ENCODE results near the gene TEPSIN. TPM values are rescaled to one million over a fixed set of nuclear protein-coding genes. Genes with fewer than 3 reads are reported as not detected.

TEPSIN gene
- total RNA-seq, 1 experiment from 2014 or later: 38.8 TPM

GRCh38 chr17:81246343-81246670 lies 7.5 kb upstream of the TEPSIN start:
- Histone ChIP-seq H3K9ac (ENCODE audit: extremely low read depth, insufficient read length, low read length) (no peak overlapping the region), H3K9me3 (ENCODE audit: control insufficient read depth, low read depth, low read length) (no peaks in the 10 kb centered on the region), H3K23ac (ENCODE audit: insufficient read length, low read depth, low read length) (no peak overlapping the region), H3K27me3 (ENCODE audit: insufficient read depth, low read length) (no peaks in the 10 kb centered on the region), H3K23me2 (ENCODE audit: insufficient read length, low read depth, low read length, poor library complexity, severe bottlenecking) (no peaks in the 10 kb centered on the region), H2AK5ac (ENCODE audit: insufficient read length, low read length) (no peak overlapping the region), H3K4ac (ENCODE audit: low read depth, low read length) (no peak overlapping the region), H3K4me1 (ENCODE audit: insufficient read depth, low read length) (no peaks in the 10 kb centered on the region), H2BK20ac (ENCODE audit: low read depth, low read length, poor library complexity, severe bottlenecking) (no peak overlapping the region), H3K79me2 (ENCODE audit: insufficient read depth, low read length) (no peaks in the 10 kb centered on the region), H2AFZ (ENCODE audit: low read length) (no peak overlapping the region), H2BK15ac (ENCODE audit: low read depth, low read length) (no peak overlapping the region), H3K18ac (ENCODE audit: insufficient read length, low read depth, low read length) (no peak overlapping the region), H3K56ac (ENCODE audit: insufficient read length, low read depth, low read length) (no peak overlapping the region), H4K91ac (ENCODE audit: insufficient read length, low read depth, low read length) (no peak overlapping the region), H3K4me2 (ENCODE audit: insufficient read depth, insufficient read length, low read length) (no peak overlapping the region), H4K8ac (replicated peaks; ENCODE audit: insufficient read length, low read depth, low read length) (no peak overlapping the region), H2BK5ac (ENCODE audit: insufficient read length, low read length) (no peak overlapping the region), H2BK12ac (ENCODE audit: insufficient read length, low read depth, low read length) (no peak overlapping the region), H3K27ac (ENCODE audit: insufficient read length, low read depth, low read length) (no peak overlapping the region), H3K79me1 (ENCODE audit: insufficient read depth, low read depth, low read length, poor library complexity, severe bottlenecking) (no peaks in the 10 kb centered on the region), H3T11ph (ENCODE audit: low read length) (no peak overlapping the region), H3K14ac (ENCODE audit: insufficient read depth, low read length) (no peak overlapping the region), H4K5ac (ENCODE audit: insufficient read length, low read depth, low read length) (no peak overlapping the region), H4K20me1 (ENCODE audit: control insufficient read depth, insufficient read depth, insufficient read length) (peaks cover 1% of the 10 kb centered on the region), H2BK120ac (ENCODE audit: low read depth, low read length, poor library complexity, severe bottlenecking) (no peak overlapping the region)
- Mint-ChIP-seq H3K9me3 (no peaks in the 10 kb centered on the region; a peak in 1 of 5 replicates), H3K27ac (no peak overlapping the region), H3K4me3 (no peak overlapping the region), H3K36me3 (ENCODE audit: insufficient read depth in 1 of 3, low read depth in 3 of 3) (peaks cover 2 to 17% (median 7%) of the 10 kb centered on the region in 3 experiments; a peak in 6 of 7 replicates), H3K4me1 (peaks cover 9 to 17% of the 10 kb centered on the region in 2 experiments), H3K27me3 (ENCODE audit: low read depth) (peaks cover 3% of the 10 kb centered on the region)
- no peak for DNase-seq
- WGBS (ENCODE audit: extremely low coverage, insufficient read length, low lambda C conversion rate): no CpG with 5 or more reads among the region's 10 CpGs
- TF ChIP-seq, protein P1, sequence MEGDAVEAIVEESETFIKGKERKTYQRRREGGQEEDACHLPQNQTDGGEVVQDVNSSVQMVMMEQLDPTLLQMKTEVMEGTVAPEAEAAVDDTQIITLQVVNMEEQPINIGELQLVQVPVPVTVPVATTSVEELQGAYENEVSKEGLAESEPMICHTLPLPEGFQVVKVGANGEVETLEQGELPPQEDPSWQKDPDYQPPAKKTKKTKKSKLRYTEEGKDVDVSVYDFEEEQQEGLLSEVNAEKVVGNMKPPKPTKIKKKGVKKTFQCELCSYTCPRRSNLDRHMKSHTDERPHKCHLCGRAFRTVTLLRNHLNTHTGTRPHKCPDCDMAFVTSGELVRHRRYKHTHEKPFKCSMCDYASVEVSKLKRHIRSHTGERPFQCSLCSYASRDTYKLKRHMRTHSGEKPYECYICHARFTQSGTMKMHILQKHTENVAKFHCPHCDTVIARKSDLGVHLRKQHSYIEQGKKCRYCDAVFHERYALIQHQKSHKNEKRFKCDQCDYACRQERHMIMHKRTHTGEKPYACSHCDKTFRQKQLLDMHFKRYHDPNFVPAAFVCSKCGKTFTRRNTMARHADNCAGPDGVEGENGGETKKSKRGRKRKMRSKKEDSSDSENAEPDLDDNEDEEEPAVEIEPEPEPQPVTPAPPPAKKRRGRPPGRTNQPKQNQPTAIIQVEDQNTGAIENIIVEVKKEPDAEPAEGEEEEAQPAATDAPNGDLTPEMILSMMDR (conservative IDR thresholded peaks at IDR 0.05): no peak
